Ishikawa (cell line): ENCODE measurements around the gene CABP1.

ENCODE experiments used
- CEBPB ChIP-seq: IDR thresholded peaks from 2 replicates; pipeline ENCODE4 v1.6.1; 2012
- CREB1 ChIP-seq: IDR thresholded peaks from 2 replicates; pipeline ENCODE4 v1.6.1; 2012; ENCODE audit warnings: low read depth
- EGR1 ChIP-seq: IDR thresholded peaks from 2 replicates; pipeline ENCODE4 v1.6.1; 2012
- EP300 ChIP-seq: IDR thresholded peaks from 2 replicates; pipeline ENCODE4 v1.6.1; 2012; ENCODE audit warnings: borderline replicate concordance
- FOXM1 ChIP-seq: IDR thresholded peaks from 2 replicates; pipeline ENCODE4 v1.6.1; 2012; ENCODE audit warnings: low read depth, borderline replicate concordance
- MAX ChIP-seq: IDR thresholded peaks from 2 replicates; pipeline ENCODE4 v1.6.1; 2012
- NFIC ChIP-seq: IDR thresholded peaks from 2 replicates; pipeline ENCODE4 v1.6.1; 2012
- RAD21 ChIP-seq: IDR thresholded peaks from 2 replicates; pipeline ENCODE4 v1.6.1; 2012; ENCODE audit warnings: low read depth
- TAF1 ChIP-seq: IDR thresholded peaks from 2 replicates; pipeline ENCODE4 v1.6.1; 2012; ENCODE audit warnings: low read depth, mild to moderate bottlenecking
- TEAD4 ChIP-seq: IDR thresholded peaks from 2 replicates; pipeline ENCODE4 v1.6.1; 2012
- YY1 ChIP-seq: IDR thresholded peaks from 2 replicates; pipeline ENCODE4 v1.6.1; 2012; ENCODE audit warnings: low read depth
- ZBTB7A ChIP-seq: IDR thresholded peaks from 2 replicates; pipeline ENCODE4 v1.6.1; 2012; ENCODE audit warnings: low read depth
- TF ChIP-seq, protein P1 (sequence below): IDR thresholded peaks from 2 replicates; pipeline ENCODE4 v1.6.1; 2012; ENCODE audit warnings: low read depth, mild to moderate bottlenecking

DNA sequence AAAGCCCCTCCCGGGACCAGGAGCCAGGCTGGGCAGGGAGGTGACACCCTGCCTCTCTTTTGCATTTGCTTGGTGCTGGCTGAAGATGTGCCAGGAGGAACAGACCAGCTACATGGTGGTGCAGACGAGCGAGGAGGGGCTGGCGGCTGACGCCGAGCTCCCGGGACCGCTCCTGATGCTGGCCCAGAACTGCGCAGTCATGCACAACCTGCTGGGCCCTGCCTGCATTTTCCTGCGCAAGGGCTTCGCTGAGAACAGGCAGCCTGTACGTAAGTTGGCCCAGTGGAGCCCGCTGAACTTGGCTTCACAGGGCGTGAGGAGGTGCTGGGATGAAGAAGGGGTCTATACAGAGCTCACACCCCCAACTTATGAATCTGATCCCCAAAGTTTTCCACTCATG is 15.6 kb downstream of the CABP1 start:
- TF ChIP-seq EP300: no peak
- TF ChIP-seq CREB1: no peak
- no peak for TF ChIP-seq EGR1
- no peak for TF ChIP-seq TAF1
- TF ChIP-seq MAX: no peak
- TF ChIP-seq TEAD4: no peak
- TF ChIP-seq CEBPB: no peak
- TF ChIP-seq, protein P1, sequence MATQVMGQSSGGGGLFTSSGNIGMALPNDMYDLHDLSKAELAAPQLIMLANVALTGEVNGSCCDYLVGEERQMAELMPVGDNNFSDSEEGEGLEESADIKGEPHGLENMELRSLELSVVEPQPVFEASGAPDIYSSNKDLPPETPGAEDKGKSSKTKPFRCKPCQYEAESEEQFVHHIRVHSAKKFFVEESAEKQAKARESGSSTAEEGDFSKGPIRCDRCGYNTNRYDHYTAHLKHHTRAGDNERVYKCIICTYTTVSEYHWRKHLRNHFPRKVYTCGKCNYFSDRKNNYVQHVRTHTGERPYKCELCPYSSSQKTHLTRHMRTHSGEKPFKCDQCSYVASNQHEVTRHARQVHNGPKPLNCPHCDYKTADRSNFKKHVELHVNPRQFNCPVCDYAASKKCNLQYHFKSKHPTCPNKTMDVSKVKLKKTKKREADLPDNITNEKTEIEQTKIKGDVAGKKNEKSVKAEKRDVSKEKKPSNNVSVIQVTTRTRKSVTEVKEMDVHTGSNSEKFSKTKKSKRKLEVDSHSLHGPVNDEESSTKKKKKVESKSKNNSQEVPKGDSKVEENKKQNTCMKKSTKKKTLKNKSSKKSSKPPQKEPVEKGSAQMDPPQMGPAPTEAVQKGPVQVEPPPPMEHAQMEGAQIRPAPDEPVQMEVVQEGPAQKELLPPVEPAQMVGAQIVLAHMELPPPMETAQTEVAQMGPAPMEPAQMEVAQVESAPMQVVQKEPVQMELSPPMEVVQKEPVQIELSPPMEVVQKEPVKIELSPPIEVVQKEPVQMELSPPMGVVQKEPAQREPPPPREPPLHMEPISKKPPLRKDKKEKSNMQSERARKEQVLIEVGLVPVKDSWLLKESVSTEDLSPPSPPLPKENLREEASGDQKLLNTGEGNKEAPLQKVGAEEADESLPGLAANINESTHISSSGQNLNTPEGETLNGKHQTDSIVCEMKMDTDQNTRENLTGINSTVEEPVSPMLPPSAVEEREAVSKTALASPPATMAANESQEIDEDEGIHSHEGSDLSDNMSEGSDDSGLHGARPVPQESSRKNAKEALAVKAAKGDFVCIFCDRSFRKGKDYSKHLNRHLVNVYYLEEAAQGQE: no peak
- no peak for TF ChIP-seq YY1
- TF ChIP-seq RAD21: no peak
- TF ChIP-seq ZBTB7A: no peak
- TF ChIP-seq FOXM1: no peak
- no peak for TF ChIP-seq NFIC
